ENCODE measurements around the gene ZBTB26.
A peak's percentile ranks its signal among the peaks of the same experiment; 100 is the strongest.

Gene ZBTB26, protein sequence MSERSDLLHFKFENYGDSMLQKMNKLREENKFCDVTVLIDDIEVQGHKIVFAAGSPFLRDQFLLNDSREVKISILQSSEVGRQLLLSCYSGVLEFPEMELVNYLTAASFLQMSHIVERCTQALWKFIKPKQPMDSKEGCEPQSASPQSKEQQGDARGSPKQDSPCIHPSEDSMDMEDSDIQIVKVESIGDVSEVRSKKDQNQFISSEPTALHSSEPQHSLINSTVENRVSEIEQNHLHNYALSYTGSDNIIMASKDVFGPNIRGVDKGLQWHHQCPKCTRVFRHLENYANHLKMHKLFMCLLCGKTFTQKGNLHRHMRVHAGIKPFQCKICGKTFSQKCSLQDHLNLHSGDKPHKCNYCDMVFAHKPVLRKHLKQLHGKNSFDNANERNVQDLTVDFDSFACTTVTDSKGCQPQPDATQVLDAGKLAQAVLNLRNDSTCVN

GRCh38 chr9:122931226-122932121, at the start of gene ZBTB26:
Gene ZBTB26 (minus strand): TSS chr9:122931512. CDS start chr9:122919934, 11,578 bp downstream.
- DNase-seq (ENCODE audit: low read depth), result peak; percentile 69

DNA sequence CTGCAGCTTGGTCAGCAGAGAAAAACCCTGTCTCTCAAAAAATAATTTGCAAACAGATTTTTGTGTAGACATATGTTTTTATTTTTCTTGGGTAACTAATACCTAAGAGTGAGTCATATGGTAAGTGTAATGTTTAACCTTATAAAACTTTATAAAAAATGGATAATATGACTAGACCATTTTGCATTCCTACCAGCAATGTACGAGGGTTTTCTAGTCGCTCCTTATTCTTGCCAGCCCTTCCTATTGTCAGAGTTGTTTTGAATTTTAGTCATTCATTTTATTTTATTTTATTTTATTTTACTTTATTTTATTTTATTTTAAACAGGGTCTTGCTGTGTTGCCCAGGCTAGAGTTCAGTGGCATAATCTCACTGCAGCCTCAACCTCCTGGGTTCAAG, 47.3 kb upstream of the ZBTB26 start:
- DNase-seq (ENCODE audit: low read depth), result no peak

GRCh38 chr9:122975196-122975595, 43.9 kb upstream of the ZBTB26 start:
- no peak for DNase-seq (ENCODE audit: low read depth)

DNA sequence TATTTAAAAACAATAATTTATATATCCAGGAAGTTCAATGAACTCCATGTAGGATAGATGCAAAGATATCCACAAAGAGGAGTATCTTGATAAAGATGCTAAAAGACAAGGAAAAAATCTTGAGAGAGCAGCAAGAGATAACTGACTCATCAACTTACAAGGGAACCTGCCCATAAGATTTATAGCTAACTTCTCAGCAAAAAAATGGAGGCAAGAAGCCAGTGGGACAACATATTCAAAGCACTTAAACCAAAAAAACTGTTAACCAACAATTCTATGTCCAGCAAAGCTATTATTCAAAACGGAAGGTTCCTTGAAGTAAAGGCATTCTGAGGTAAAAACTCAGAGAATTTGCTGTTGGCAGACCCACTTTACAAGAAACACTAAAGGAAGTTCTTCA, 29.8 kb upstream of the ZBTB26 start:
- DNase-seq (ENCODE audit: low read depth), result no peak

DNA sequence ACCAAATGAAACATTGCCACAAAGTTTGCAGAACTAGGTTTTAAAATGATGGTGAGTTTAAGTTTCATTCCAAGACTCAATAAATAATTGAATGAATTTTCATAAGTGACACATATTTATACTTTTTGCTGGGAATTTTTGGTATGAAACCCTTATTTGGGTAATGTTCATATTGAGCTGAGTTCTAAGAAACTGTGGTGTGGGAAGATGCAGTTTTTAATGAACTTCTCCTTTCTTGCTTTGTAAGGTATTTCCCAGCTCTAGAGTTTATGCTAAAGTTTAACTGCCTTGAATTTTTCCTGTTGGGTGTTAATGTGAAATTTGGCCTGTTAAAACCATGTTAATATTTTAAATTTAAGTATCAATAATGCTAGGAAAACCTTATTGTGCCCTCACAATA, 24.6 kb upstream of the ZBTB26 start:
- no peak for DNase-seq (ENCODE audit: low read depth)

GRCh38 chr9:122954253-122954691, 23.0 kb upstream of the ZBTB26 start:
- no peak for DNase-seq (ENCODE audit: low read depth)

- DNase-seq (ENCODE audit: low read depth), result no peak
These were observed 19.7 kb upstream of the ZBTB26 start for GRCh38 chr9:122951056-122951455.

DNA sequence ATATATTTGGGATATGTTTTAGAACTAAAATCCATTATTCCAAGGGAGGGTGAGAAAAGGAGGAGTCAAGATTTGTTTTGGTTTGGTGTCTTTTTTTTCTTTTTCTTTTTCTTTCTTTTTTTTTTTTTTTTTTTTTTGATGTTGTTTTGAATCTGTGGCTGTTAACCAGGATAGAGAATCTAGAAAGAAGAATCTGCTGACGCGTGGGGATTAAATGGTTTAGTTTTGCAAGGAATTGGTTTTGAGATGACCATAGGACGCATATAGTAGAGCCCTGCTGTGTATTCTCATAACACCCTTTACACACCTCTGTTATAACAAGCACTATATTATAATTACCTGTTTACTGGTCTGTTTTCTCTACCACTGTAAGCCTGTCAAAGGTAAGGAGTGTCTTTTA, 19.0 kb upstream of the ZBTB26 start:
- DNase-seq (ENCODE audit: low read depth), result no peak

GRCh38 chr9:122949696-122950095, 18.4 kb upstream of the ZBTB26 start:
- no peak for DNase-seq (ENCODE audit: low read depth)

DNA sequence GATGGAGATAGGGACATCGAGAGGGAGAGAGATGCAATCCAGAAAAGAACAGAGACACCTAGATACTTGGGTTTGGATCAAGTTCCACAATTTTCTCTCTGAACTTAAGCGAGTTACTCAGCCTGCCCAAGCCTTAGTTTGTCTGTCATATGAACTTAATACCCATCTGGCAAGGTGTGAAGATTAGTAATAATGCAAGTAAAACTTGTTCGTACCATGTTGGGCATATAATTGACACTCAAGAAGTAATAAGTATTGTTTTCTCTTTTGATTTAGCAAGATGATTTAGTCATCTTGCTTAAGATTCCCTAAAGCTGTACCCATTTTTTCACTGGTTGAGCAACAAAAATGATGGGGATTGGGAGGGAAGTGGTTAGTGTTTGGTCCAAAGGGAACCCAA, 17.0 kb upstream of the ZBTB26 start:
- DNase-seq (ENCODE audit: low read depth), result no peak

GRCh38 chr9:122946461-122947005, 15.2 kb upstream of the ZBTB26 start:
- no peak for DNase-seq (ENCODE audit: low read depth)

DNA sequence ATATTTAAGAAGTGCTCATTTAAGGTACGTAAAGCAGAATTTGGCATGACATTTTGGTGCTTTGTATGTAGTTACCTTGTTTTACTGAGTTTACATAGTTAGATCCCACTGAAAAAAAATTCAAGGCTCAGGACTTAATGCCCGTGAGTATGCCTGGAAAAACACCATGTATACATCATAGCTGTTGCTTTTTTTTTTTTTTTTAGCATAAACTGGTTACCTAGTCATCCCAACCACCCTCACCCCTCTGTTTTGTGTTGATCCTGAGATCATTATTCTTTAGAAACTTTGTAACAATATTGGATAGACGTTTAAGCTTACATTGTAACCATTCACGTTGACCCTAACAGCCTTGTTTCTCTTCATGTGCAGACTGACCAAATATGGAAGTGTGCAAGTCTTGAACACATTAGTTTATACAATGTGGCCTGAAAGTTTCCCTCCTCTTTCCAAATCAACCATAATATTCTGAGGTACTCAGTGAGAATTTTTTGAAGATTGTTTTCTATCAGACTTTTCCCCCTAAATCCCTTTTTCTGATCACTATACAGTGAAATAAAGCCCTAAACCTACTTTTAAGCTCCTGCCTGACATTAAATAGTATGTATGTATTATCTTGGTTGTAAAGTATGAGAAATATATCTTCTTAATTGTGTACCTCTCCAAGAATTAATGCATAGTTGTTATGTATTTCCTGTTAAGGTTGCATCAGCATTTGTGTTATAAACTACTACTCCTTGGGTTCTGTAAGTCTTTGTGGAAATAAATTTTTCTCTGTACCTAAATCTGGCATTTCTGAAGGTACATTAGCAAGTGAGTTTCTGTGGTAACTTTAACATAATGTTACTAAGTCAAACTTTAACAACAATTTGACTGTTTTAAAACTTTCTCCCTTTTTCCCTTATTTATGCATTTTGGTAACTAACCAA, 13.9 kb upstream of the ZBTB26 start:
- no peak for DNase-seq (ENCODE audit: low read depth)

DNA sequence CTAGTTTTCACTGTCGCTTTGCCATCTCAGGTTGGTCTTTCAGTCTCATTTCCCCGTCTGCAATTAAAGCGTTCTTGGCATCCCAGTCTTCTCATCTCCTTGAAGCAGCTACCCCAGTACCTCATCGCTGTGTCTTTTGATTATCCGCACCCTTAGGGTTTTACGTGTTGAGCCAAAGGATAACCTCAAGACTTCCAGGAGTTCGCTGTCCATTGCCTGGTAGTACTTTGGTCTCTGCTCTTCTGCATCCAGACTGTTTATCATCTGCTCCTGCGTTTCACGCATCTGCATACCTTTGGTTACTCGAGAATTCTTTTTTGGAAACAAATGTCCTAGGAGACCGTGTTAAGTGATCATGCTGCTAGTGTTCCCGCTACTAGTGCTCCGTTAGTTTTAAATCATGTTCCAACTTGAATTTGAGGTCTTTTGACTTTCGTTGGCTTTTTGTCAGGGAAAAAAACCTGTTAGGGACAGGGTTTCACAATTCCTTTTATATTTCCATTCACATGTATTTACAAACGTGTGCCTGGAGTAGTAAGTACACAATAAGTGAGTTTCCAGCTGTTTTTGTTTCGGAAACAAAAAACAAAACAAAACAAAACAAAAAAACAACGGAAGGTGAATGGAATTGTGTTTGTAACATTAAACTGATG, 10.4 kb upstream of the ZBTB26 start:
- DNase-seq (ENCODE audit: low read depth), result no peak

DNA sequence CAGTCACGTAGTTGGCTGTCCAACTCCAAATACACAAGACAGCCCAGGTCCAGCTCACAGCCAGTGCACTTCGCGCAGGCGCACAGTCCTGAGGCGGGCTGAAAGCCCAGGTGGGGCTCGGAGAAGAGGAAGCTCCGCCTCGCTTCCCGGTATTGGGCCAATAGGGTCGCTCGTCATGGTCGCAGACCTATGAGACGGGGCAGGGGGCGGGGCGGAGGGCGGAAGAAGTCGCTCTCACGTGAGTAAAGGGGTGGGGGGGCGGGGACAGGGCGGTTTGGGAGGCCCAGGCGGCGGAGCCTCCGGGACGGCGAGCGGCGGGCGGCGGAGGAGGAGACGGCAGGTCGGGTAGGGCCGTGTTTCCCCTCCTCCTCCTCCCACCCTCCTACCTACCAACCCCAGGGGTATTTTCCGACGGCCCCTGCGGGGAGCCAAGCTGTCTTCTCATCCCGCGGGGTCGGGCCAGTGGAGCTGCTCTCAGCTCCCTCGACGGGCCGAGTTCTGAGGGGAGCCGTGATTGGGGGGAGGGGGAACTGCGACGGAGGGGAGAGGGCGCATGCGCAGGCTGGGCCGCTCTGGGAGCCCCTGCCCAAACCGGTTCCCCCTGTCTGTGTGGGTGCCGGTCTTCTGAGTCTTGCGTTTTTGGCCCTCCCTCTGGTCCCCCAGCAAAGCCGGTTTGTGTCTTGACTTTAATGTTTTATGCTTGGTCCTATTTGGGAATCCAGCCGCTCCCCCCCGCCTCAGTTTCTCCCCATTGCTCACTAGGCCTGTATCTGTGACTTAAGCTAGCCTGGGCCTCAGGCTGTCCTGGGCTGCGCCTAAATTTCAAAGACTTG, 9.7 kb upstream of the ZBTB26 start, which contains the start of gene RABGAP1:
RABGAP1 (plus strand) TSS at position 272 of the 833 bp plus-strand sequence. CDS start 16,040 bp downstream, outside the sequence.
- peak; percentile 97 for DNase-seq (ENCODE audit: low read depth)

GRCh38 chr9:122940454-122940748, 9.1 kb upstream of the ZBTB26 start:
- no peak for DNase-seq (ENCODE audit: low read depth)

- DNase-seq (ENCODE audit: low read depth), result no peak
These were observed 8.3 kb upstream of the ZBTB26 start for GRCh38 chr9:122939601-122940000.

DNA sequence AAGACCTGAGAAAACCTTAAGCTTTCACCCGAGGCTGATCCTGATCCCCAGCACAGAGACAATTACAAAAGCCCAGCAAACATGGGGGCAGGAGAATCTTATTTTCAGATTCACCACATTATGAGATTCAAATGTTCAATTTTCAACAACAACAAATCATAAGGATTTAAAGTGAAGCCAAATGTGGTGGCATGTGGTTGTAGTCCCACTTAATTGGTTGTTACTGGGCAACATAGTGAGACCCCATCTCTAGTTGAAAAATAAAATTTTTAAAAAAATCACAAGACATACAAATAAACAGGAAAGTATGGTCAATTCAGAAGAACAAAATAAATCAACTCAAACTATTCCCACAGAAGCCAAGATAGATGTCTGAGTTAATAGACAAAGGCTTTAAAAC, 5.6 kb upstream of the ZBTB26 start:
- DNase-seq (ENCODE audit: low read depth), result no peak

GRCh38 chr9:122936464-122936863, 5.2 kb upstream of the ZBTB26 start:
- DNase-seq (ENCODE audit: low read depth), result no peak

- no peak for DNase-seq (ENCODE audit: low read depth)
These were observed 629 bp downstream of the ZBTB26 start for GRCh38 chr9:122930541-122931225.

All from stimulated activated CD8-positive, alpha-beta memory T cell treated with anti-CD3 and anti-CD28 coated beads, Interleukin-15, amount 100 ng/mL, for 1 hour (primary cell).